Astrocyte of the cerebellum (primary cell): ENCODE measurements around the gene AGR3.

Source experiments
- DNase-seq: peaks from one replicate; pipeline ENCODE4 v3.0.0-alpha.2; 2011; ENCODE audit warnings: low read depth
- H3K4me3 ChIP-seq: 2 replicates; pipeline ENCODE4 v1.5.1; 2011; ENCODE audit warnings: mild to moderate bottlenecking, low read depth, low read length, moderate library complexity
- in situ Hi-C: cut with HindIII; loops from 2 replicates; pipeline ENCODE4 v1.10.0; 2017; ENCODE audit warnings: low sequenced_read_pairs
- TF ChIP-seq, protein P1 (sequence below): IDR thresholded peaks from 2 replicates; pipeline ENCODE4 v1.5.1; 2012; ENCODE audit warnings: low read length, low read depth, moderate library complexity, mild to moderate bottlenecking; ENCODE audit errors: missing control alignments

The AGR3 gene

DNA sequence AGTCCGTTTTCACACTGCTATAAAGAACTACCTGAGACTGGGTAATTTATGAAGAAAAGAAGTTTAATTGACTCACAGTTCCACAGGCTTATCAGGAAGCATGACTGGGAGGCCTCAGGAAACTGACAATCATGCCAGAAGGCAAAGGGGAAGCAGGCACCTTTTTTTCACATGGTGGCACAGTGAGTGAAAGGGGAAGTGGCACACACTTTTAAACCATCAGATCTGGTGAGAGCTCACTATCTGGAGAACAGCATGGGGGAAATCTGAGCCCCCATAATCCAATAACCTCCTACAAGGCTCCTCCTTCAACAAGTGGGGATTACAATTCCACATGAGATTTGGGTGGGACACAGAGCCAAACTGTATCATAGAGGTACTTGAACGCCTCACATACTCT lies 30.0 kb downstream of the AGR3 start:
- H3K4me3 ChIP-seq = no peak overlapping the region
- DNase-seq = no peak
- TF ChIP-seq, protein P1, sequence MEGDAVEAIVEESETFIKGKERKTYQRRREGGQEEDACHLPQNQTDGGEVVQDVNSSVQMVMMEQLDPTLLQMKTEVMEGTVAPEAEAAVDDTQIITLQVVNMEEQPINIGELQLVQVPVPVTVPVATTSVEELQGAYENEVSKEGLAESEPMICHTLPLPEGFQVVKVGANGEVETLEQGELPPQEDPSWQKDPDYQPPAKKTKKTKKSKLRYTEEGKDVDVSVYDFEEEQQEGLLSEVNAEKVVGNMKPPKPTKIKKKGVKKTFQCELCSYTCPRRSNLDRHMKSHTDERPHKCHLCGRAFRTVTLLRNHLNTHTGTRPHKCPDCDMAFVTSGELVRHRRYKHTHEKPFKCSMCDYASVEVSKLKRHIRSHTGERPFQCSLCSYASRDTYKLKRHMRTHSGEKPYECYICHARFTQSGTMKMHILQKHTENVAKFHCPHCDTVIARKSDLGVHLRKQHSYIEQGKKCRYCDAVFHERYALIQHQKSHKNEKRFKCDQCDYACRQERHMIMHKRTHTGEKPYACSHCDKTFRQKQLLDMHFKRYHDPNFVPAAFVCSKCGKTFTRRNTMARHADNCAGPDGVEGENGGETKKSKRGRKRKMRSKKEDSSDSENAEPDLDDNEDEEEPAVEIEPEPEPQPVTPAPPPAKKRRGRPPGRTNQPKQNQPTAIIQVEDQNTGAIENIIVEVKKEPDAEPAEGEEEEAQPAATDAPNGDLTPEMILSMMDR = no peak
- in situ Hi-C loops = no loop called here

DNA sequence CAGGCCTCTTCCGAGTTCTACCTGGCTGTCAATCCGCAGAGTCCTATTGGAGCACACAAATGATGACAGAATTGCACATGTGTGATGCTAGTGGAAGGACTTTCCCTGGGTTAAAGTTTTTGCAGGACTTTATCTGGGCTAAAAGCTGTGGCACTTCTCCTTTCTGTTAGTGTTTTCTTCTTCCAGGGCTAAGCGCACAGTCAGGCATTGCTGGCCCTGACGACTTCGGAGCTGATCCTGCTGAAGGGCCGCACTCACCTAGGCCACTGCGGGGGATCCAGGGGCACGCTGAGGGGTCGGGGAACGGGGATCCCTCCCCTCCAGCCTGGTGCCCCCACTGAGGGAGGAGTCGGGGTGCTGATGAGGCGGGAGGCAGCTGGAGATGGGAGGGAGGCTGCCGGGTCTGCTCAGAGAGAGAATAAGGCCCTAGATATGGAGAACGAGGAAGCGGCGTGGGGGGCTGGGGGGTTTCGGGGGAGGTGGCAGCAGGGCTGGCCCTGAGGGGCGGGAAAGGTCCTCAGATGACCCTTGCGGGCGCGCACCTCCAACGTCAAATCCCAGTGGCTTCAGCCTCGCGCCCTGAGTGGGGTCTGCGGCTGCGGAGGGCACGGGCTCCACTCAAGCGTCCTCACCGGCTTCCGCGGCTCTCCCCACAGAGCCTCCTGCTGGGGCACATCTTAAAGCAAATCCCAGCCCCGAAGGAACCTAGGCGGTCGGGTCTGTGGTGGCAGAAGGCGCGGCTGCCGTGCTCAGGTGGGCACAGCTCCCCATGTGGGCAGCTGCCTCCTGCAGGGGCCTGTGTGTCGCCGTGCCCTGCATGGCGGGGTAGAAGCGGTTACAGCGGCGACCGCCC lies 30.9 kb downstream of the AGR3 start:
- DNase-seq = no peak
- in situ Hi-C loops = no loop called here
- H3K4me3 ChIP-seq = peak overlapping the region; percentile 5
- TF ChIP-seq, protein P1 = no peak

DNA sequence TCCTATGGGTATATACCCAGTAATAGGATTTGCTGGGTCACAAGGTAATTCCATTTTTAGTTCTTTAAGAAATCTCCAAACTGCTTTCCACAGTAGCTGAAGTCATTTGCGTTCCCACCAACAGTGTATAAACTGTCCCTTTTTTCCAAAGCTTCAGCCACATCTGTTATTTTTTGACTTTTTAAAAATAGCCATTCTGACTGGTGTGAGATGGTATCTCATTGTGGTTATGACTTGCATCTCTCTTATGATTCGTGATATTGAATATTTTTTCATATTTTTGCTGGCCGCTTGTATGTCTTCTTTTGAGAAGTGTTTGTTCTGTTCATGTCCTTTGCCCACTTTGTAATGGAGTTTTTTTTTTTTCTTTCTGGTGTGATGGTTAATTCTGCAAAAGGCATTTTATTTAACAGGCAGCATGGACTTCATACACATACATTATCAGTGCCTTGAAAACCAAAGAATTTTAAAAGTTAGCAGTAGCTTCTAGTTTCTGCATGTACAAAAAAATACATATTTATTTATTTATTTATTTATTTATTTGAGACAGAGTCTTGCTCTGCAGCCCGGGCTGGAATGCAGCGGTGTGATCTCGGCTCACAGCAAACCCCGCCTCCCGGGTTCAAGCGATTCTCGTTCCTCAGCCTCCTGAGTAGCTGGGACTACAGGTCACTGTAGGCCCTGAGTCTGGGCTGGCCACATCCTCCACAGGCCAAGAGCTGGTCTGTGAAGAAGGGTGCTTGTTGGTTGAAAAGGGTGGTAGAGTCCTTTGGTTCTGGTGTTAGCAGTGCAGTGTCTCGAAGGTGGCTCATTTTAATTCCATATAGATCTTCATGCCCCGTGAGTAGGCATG lies 32.3 kb downstream of the AGR3 start:
- no peak for DNase-seq
- in situ Hi-C loops = no loop called here
- TF ChIP-seq, protein P1 = no peak
- H3K4me3 ChIP-seq = no peak overlapping the region

DNA sequence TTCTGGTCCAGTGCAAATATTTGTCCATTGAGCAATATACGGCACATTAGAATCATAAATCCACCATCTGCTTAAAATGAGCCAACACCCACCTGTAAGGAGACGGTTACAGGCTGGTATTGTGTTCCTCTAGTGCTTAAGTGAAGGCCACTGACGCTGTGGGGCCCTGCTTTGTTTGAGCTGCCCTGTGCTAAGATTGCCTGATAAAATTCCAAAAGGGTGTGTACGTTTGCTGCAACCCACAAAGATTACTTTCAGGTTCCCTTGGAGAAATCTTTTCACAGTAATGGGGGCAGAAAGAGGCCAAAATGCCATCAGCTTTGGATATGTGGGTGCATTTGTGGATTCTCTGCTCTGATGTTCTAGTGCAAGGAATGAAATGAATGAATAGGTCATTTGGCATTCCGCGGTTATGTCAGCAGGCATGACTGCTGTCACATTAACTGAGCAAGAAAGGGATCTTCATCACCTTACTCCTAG lies 34.4 kb downstream of the AGR3 start:
- no peak for DNase-seq
- in situ Hi-C loops = no loop called here
- TF ChIP-seq, protein P1 = no peak
- H3K4me3 ChIP-seq = no peak overlapping the region

DNA sequence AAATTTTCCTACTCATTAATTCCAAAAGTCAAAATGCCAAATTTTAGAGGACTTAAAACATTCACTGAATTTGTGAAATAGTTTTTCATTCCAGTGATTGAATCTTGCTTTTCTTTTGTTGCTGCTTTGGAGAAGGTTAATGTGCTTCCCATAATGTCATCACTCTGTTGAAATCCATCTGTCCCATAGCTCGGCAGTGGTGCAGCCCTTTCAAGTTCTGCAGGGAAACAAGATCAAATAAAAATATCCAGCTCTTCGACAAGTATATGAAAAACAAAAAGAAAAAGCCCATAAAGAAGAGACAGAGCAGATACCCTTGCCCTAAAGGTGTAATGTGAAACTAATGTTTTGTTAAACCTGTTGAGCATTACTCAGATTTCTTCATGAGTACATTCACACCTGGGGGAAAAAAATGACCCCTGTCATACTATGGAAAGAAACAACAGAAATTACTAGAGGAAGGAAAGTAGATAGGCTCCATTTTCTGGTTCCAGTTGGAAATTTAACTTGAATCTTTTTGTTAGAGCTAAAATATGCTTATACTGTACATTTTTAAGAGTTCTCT lies 35.1 kb downstream of the AGR3 start:
- in situ Hi-C loops = no loop called here
- TF ChIP-seq, protein P1 = no peak
- H3K4me3 ChIP-seq = no peak overlapping the region
- no peak for DNase-seq

DNA sequence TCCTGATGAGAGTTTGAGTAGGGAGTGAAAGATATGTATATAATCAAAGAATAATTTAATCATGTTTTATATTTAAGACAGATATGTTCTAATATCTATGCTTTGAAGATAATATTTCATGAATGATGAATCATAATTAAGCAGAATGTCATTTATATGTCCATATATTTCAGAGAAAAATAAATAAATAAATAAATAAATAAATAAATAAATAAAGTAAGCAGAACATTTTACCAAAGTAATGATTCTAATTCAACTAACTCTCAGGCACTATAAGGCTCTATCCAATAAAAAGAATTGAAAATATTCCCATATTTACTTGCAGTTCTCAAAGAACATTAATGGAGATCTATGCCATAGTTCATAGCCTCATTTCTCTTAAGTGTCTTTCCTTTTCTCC lies 36.0 kb downstream of the AGR3 start:
- DNase-seq = no peak

More for the DNA sequence above, 36.0 kb downstream of the AGR3 start:
- in situ Hi-C loops = no loop called here
- H3K4me3 ChIP-seq = no peak overlapping the region
- TF ChIP-seq, protein P1 = no peak
